Erythroblast (primary cell): ENCODE measurements around the gene VPS37C.

Source experiments
- GATA1 ChIP-seq: IDR thresholded peaks from 2 replicates; pipeline ENCODE4 v1.6.1; 2011; ENCODE audit warnings: low read depth, mild to moderate bottlenecking, control low read depth, low read length, moderate library complexity
- POLR2A ChIP-seq: IDR thresholded peaks from 2 replicates; pipeline ENCODE4 v1.6.1; 2011; ENCODE audit warnings: mild to moderate bottlenecking, low read length

- TF ChIP-seq POLR2A = no peak
- no peak for TF ChIP-seq GATA1
Observed at GRCh38 chr11:61092280-61092766, 68.9 kb downstream of the VPS37C start.
